ENCODE measurements around the gene FUZ. TPM values are rescaled to one million over a fixed set of nuclear protein-coding genes. Genes with fewer than 3 reads are reported as not detected.

The FUZ gene
- total and polyA plus RNA-seq, 2 of the 4 experiments (the other 2 are of a cell fraction): 12.1 to 14.3 TPM

DNA sequence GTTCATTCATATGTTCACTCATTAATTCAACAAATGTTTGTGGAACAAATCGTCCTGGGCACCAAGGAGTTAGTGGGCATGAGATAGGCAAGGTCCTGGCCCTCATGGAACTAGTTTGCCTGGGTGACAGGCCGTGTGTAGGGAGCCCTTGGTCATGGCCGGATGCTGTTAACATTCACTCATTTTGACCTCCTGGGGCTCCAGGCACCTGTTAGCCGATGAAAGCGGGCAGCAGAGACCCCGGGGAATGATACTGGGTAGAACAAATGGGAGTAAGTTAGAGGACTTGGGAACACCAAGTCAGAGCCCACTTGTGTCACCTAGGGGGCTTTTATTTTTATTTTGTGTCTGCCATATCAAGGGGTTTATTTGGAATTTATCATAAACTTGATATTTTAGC lies 11.6 kb upstream of the FUZ start:
- H3K23ac ChIP-seq (ENCODE audit: low read depth, low read length): no peak overlapping the region
- H4K20me1 ChIP-seq (ENCODE audit: insufficient read depth, low read length): peaks cover 26% of the 10 kb centered on the region
- H3K27ac ChIP-seq (ENCODE audit: insufficient read depth, low read length): no peak overlapping the region
- no peak for DNase-seq
- peaks cover 15 to 69% of the 10 kb centered on the region in 2 experiments for H3K79me1 ChIP-seq (ENCODE audit: low read depth in 1 of 2, low read length in 2 of 2)
- ChIA-PET CTCF (no interaction called here), POLR2A (ENCODE audit: unreplicated experiment) (no interaction called here)
- dilution Hi-C loops (cut with HindIII; ENCODE audit: low sequenced_read_pairs, unreplicated experiment) (no loop called here), intact Hi-C loops (cut with micrococcal nuclease) (no loop called here), in situ Hi-C loops (cut with MboI; ENCODE audit: low sequenced_read_pairs) (no loop called here)
- H3K18ac ChIP-seq (ENCODE audit: low read depth, low read length): no peak overlapping the region
- H2BK120ac ChIP-seq (ENCODE audit: low read depth, low read length): no peak overlapping the region
- H4K8ac ChIP-seq (ENCODE audit: low read depth in 2 of 2, low read length in 2 of 2): no peak overlapping the region
- H2AFZ ChIP-seq (replicated peaks; ENCODE audit: low read length, poor library complexity): no peak overlapping the region
- H3K9me3 ChIP-seq (ENCODE audit: control insufficient read depth, insufficient read depth, low read length): no peaks in the 10 kb centered on the region
- H3K9ac ChIP-seq (ENCODE audit: low read depth, low read length): no peak overlapping the region
- TF ChIP-seq NFE2L2 (IDR thresholded peaks at IDR 0.05; ENCODE audit: low read depth, low read length) (no peak), MAFK (IDR thresholded peaks at IDR 0.05; ENCODE audit: low read depth, low read length) (no peak), RAD21 (IDR thresholded peaks at IDR 0.05; ENCODE audit: low read length) (no peak), SMC3 (IDR thresholded peaks at IDR 0.05; ENCODE audit: low read depth, low read length) (no peak), FOS (IDR thresholded peaks at IDR 0.05; ENCODE audit: low read depth, low read length) (no peak), CEBPB (IDR thresholded peaks at IDR 0.05; ENCODE audit: low read depth, low read length) (no peak), RCOR1 (IDR thresholded peaks at IDR 0.05; ENCODE audit: insufficient replicate concordance, low read length) (no peak), MXI1 (IDR thresholded peaks at IDR 0.05; ENCODE audit: borderline replicate concordance, low read depth, low read length) (no peak), RFX5 (IDR thresholded peaks at IDR 0.05; ENCODE audit: low read depth, low read length) (no peak), USF2 (IDR thresholded peaks at IDR 0.05; ENCODE audit: low read depth, low read length) (no peak), CHD1 (IDR thresholded peaks at IDR 0.05; ENCODE audit: low read depth, low read length) (no peak), MAZ (IDR thresholded peaks at IDR 0.05; ENCODE audit: borderline replicate concordance, low read depth, low read length) (no peak), POLR2A (IDR thresholded peaks at IDR 0.05; ENCODE audit: low read depth, low read length) (no peak)
- TF ChIP-seq, protein P1, sequence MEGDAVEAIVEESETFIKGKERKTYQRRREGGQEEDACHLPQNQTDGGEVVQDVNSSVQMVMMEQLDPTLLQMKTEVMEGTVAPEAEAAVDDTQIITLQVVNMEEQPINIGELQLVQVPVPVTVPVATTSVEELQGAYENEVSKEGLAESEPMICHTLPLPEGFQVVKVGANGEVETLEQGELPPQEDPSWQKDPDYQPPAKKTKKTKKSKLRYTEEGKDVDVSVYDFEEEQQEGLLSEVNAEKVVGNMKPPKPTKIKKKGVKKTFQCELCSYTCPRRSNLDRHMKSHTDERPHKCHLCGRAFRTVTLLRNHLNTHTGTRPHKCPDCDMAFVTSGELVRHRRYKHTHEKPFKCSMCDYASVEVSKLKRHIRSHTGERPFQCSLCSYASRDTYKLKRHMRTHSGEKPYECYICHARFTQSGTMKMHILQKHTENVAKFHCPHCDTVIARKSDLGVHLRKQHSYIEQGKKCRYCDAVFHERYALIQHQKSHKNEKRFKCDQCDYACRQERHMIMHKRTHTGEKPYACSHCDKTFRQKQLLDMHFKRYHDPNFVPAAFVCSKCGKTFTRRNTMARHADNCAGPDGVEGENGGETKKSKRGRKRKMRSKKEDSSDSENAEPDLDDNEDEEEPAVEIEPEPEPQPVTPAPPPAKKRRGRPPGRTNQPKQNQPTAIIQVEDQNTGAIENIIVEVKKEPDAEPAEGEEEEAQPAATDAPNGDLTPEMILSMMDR (conservative IDR thresholded peaks at IDR 0.05; ENCODE audit: low read depth, low read length): no peak
- TF ChIP-seq, protein P2, sequence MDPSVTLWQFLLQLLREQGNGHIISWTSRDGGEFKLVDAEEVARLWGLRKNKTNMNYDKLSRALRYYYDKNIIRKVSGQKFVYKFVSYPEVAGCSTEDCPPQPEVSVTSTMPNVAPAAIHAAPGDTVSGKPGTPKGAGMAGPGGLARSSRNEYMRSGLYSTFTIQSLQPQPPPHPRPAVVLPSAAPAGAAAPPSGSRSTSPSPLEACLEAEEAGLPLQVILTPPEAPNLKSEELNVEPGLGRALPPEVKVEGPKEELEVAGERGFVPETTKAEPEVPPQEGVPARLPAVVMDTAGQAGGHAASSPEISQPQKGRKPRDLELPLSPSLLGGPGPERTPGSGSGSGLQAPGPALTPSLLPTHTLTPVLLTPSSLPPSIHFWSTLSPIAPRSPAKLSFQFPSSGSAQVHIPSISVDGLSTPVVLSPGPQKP (IDR thresholded peaks at IDR 0.05; ENCODE audit: borderline replicate concordance, low read depth, low read length): no peak
- no peaks in the 10 kb centered on the region for H3K4me1 ChIP-seq (ENCODE audit: control insufficient read depth, insufficient read depth, low read length)
- H2AK5ac ChIP-seq (ENCODE audit: low read depth, low read length): no peak overlapping the region
- H2AK9ac ChIP-seq (replicated peaks; ENCODE audit: low read depth, low read length, poor library complexity): no peak overlapping the region
- no peaks in the 10 kb centered on the region; the same call in 1 of the 2 replicates for H3K9me1 ChIP-seq (ENCODE audit: insufficient read depth, low read length)
- H4K91ac ChIP-seq (ENCODE audit: insufficient read depth, low read depth, low read length): no peak overlapping the region
- no TSS peak for BruUV-seq (replicated peaks)
- H3K4me2 ChIP-seq (ENCODE audit: low read depth, low read length): no peak overlapping the region
- no peak for ATAC-seq (ENCODE audit: low read depth)
- H3K14ac ChIP-seq (replicated peaks; ENCODE audit: low read depth, low read length): no peak overlapping the region
- H4K5ac ChIP-seq (ENCODE audit: low read depth, low read length): no peak overlapping the region
- H3K4me3 ChIP-seq (ENCODE audit: insufficient read depth, low read depth, low read length): no peak overlapping the region
- no peak overlapping the region for H2BK15ac ChIP-seq (ENCODE audit: low read depth, low read length)
- H3K4ac ChIP-seq (ENCODE audit: low read depth, low read length): no peak overlapping the region
- H2BK20ac ChIP-seq (ENCODE audit: low read depth, low read length): no peak overlapping the region
- H3K56ac ChIP-seq (ENCODE audit: extremely low read depth, insufficient read depth, low read length): no peak overlapping the region
- 80% methylated on average over 1 of the region's 6 CpGs; no CpG with 5 or more reads in 1 of the 2 experiments for WGBS, 2 experiments (ENCODE audit: extremely low coverage in 2 of 2, insufficient read length in 1 of 2)
- H3K36me3 ChIP-seq (ENCODE audit: control insufficient read depth, insufficient read depth, low read length): peaks cover 34% of the 10 kb centered on the region
- H3K27me3 ChIP-seq (ENCODE audit: control insufficient read depth, insufficient read depth, low read length): no peaks in the 10 kb centered on the region
- no peak overlapping the region for H2BK5ac ChIP-seq (ENCODE audit: low read depth, low read length, poor library complexity, severe bottlenecking)

Data from IMR-90 (cell line).